Mesendoderm (in vitro differentiated cells): Measurements from ENCODE around the gene GTPBP2.

Experiments
- DNase-seq: peaks from one replicate; pipeline ENCODE4 v3.0.0; 2013
- H2AK5ac ChIP-seq: 2 replicates; pipeline ENCODE4 v1.6.1; 2013; ENCODE audit warnings: low read length, inconsistent platforms
- H2BK120ac ChIP-seq: 2 replicates; pipeline ENCODE4 v1.6.1; 2013; ENCODE audit warnings: low read depth, mild to moderate bottlenecking, low read length, moderate library complexity, mixed read lengths
- H2BK15ac ChIP-seq: replicated peaks from 2 replicates; pipeline ENCODE4 v1.6.1; 2013; ENCODE audit warnings: low read depth, mild to moderate bottlenecking, moderate library complexity
- H2BK5ac ChIP-seq: 2 replicates; pipeline ENCODE4 v1.6.1; 2013; ENCODE audit warnings: low read length, inconsistent platforms
- H3K18ac ChIP-seq: 2 replicates; pipeline ENCODE4 v1.6.1; 2013; ENCODE audit warnings: mild to moderate bottlenecking, low read length, mixed read lengths
- H3K23ac ChIP-seq: one replicate; pipeline ENCODE4 v1.6.1; 2013; ENCODE audit warnings: low read length
- H3K27ac ChIP-seq: 2 replicates; pipeline ENCODE4 v1.5.1; 2013; ENCODE audit warnings: low read depth, mild to moderate bottlenecking, inconsistent platforms, low read length, moderate library complexity
- H3K27me3 ChIP-seq: 2 replicates; pipeline ENCODE4 v1.6.1; 2013; ENCODE audit warnings: low read length, control low read depth, mild to moderate bottlenecking, inconsistent platforms; ENCODE audit not compliant: insufficient read depth, poor library complexity
- H3K36me3 ChIP-seq: 2 replicates; pipeline ENCODE4 v1.6.1; 2013; ENCODE audit warnings: low read length, inconsistent platforms; ENCODE audit not compliant: control insufficient read depth, insufficient read depth
- H3K4ac ChIP-seq: one replicate; pipeline ENCODE4 v1.6.1; 2013; ENCODE audit warnings: low read depth, mild to moderate bottlenecking, low read length, moderate library complexity
- H3K4me1 ChIP-seq: 2 replicates; pipeline ENCODE4 v1.6.1; 2013; ENCODE audit warnings: low read depth, low read length, inconsistent platforms; ENCODE audit not compliant: control insufficient read depth
- H3K4me2 ChIP-seq: 2 replicates; pipeline ENCODE4 v1.6.1; 2013; ENCODE audit warnings: low read length
- H3K4me3 ChIP-seq: 2 replicates; pipeline ENCODE4 v1.5.1; 2013; ENCODE audit warnings: mild to moderate bottlenecking, low read length
- H3K56ac ChIP-seq: one replicate; pipeline ENCODE4 v1.6.1; 2013; ENCODE audit warnings: low read length
- H3K79me1 ChIP-seq: 2 replicates; pipeline ENCODE4 v1.6.1; 2013; ENCODE audit warnings: low read length, inconsistent platforms
- H3K79me2 ChIP-seq: 2 replicates; pipeline ENCODE4 v1.6.1; 2013; ENCODE audit warnings: mild to moderate bottlenecking, low read length; ENCODE audit not compliant: control insufficient read depth, insufficient read depth
- H3K9ac ChIP-seq: 2 replicates; pipeline ENCODE4 v1.6.1; 2013; ENCODE audit warnings: low read length, inconsistent platforms
- H4K5ac ChIP-seq: one replicate; pipeline ENCODE4 v1.6.1; 2013; ENCODE audit warnings: low read length
- H4K8ac ChIP-seq: one replicate; pipeline ENCODE4 v1.6.1; 2013; ENCODE audit warnings: low read depth, mild to moderate bottlenecking, control low read depth, low read length, moderate library complexity
- WGBS: extraction: QIAGEN DNeasy Blood & Tissue Kit; methylation state at CpG from one replicate; pipeline ENCODE4 v1.1.7; 2013; ENCODE audit warnings: low lambda C conversion rate, missing lambda C conversion rate; ENCODE audit not compliant: insufficient coverage; ENCODE audit errors: extremely low coverage; 5-methylcytosine and 5-hydroxymethylcytosine counted together

Gene GTPBP2

GRCh38 chr6:43621836-43622180 is 7.3 kb downstream of the GTPBP2 start:
- H3K56ac ChIP-seq = no peak overlapping the region
- no peak overlapping the region for H2BK120ac ChIP-seq
- peaks cover 6% of the 10 kb centered on the region for H3K79me1 ChIP-seq
- H2BK15ac ChIP-seq = no peak overlapping the region
- no peak overlapping the region for H2AK5ac ChIP-seq
- peaks cover 1% of the 10 kb centered on the region for H3K79me2 ChIP-seq
- no peak overlapping the region for H3K27ac ChIP-seq
- H2BK5ac ChIP-seq = no peak overlapping the region
- H4K5ac ChIP-seq = no peak overlapping the region
- H3K9ac ChIP-seq = no peak overlapping the region
- peaks cover 35% of the 10 kb centered on the region for H3K36me3 ChIP-seq
- no peaks in the 10 kb centered on the region for H3K4me1 ChIP-seq
- DNase-seq = no peak
- H3K4ac ChIP-seq = no peak overlapping the region
- no peak overlapping the region for H3K23ac ChIP-seq
- H3K4me2 ChIP-seq = no peak overlapping the region
- no peak overlapping the region for H4K8ac ChIP-seq
- no peaks in the 10 kb centered on the region for H3K27me3 ChIP-seq
- WGBS = no CpG with 5 or more reads among the region's 10 CpGs
- no peak overlapping the region for H3K4me3 ChIP-seq
- H3K18ac ChIP-seq = no peak overlapping the region

GRCh38 chr6:43621078-43621835 is 7.8 kb downstream of the GTPBP2 start:
- peaks cover 35% of the 10 kb centered on the region for H3K36me3 ChIP-seq
- H2BK15ac ChIP-seq = no peak overlapping the region
- no peak overlapping the region for H2BK5ac ChIP-seq
- H3K79me2 ChIP-seq = no peaks in the 10 kb centered on the region
- H3K56ac ChIP-seq = no peak overlapping the region
- peaks cover 3% of the 10 kb centered on the region for H3K79me1 ChIP-seq
- H3K9ac ChIP-seq = no peak overlapping the region
- WGBS = no CpG with 5 or more reads among the region's 12 CpGs
- no peak overlapping the region for H4K8ac ChIP-seq
- no peak overlapping the region for H3K23ac ChIP-seq
- H3K4me1 ChIP-seq = no peaks in the 10 kb centered on the region
- no peak overlapping the region for H2AK5ac ChIP-seq
- no peak overlapping the region for H4K5ac ChIP-seq
- no peaks in the 10 kb centered on the region for H3K27me3 ChIP-seq
- no peak overlapping the region for H3K4me3 ChIP-seq
- no peak overlapping the region for H2BK120ac ChIP-seq
- no peak overlapping the region for H3K18ac ChIP-seq
- H3K4me2 ChIP-seq = no peak overlapping the region
- no peak overlapping the region for H3K27ac ChIP-seq
- H3K4ac ChIP-seq = no peak overlapping the region
- no peak for DNase-seq

- H2BK5ac ChIP-seq = no peak overlapping the region
- no peak overlapping the region for H3K56ac ChIP-seq
- H3K36me3 ChIP-seq = peaks cover 13% of the 10 kb centered on the region
- no peak overlapping the region for H3K23ac ChIP-seq
- no peak overlapping the region for H2BK15ac ChIP-seq
- H4K8ac ChIP-seq = no peak overlapping the region
- H3K4me1 ChIP-seq = no peaks in the 10 kb centered on the region
- H3K27ac ChIP-seq = no peak overlapping the region
- no peak for DNase-seq
- no peak overlapping the region for H3K4ac ChIP-seq
- H4K5ac ChIP-seq = no peak overlapping the region
- H2BK120ac ChIP-seq = no peak overlapping the region
- no CpG with 5 or more reads among the region's 9 CpGs for WGBS
- no peaks in the 10 kb centered on the region for H3K79me2 ChIP-seq
- H3K79me1 ChIP-seq = no peaks in the 10 kb centered on the region
- no peak overlapping the region for H3K9ac ChIP-seq
- H2AK5ac ChIP-seq = no peak overlapping the region
- no peak overlapping the region for H3K4me3 ChIP-seq
- no peak overlapping the region for H3K4me2 ChIP-seq
- no peaks in the 10 kb centered on the region for H3K27me3 ChIP-seq
- H3K18ac ChIP-seq = no peak overlapping the region
Observed at GRCh38 chr6:43616725-43617472, 12.2 kb downstream of the GTPBP2 start.

- no peak for DNase-seq
- Histone ChIP-seq H3K36me3 (peaks cover 4% of the 10 kb centered on the region), H4K8ac (no peak overlapping the region), H3K18ac (no peak overlapping the region), H2BK15ac (no peak overlapping the region), H3K56ac (no peak overlapping the region), H3K27me3 (no peaks in the 10 kb centered on the region), H3K4me2 (no peak overlapping the region), H3K4ac (no peak overlapping the region), H2BK5ac (no peak overlapping the region), H3K79me1 (no peaks in the 10 kb centered on the region), H3K27ac (no peak overlapping the region), H3K79me2 (no peaks in the 10 kb centered on the region), H2BK120ac (no peak overlapping the region), H3K4me3 (no peak overlapping the region), H4K5ac (no peak overlapping the region), H3K4me1 (no peaks in the 10 kb centered on the region), H2AK5ac (no peak overlapping the region), H3K9ac (no peak overlapping the region), H3K23ac (no peak overlapping the region)
- no CpG with 5 or more reads among the region's 3 CpGs for WGBS
Observed at GRCh38 chr6:43614396-43614730, 14.7 kb downstream of the GTPBP2 start.

GRCh38 chr6:43613721-43614395 is 15.2 kb downstream of the GTPBP2 start:
- no peak overlapping the region for H3K4me2 ChIP-seq
- no peak overlapping the region for H2BK5ac ChIP-seq
- no peak overlapping the region for H4K8ac ChIP-seq
- DNase-seq = no peak
- no peak overlapping the region for H3K18ac ChIP-seq
- peaks cover 4% of the 10 kb centered on the region for H3K36me3 ChIP-seq
- WGBS = no CpG with 5 or more reads among the region's 6 CpGs
- no peaks in the 10 kb centered on the region for H3K79me1 ChIP-seq
- no peak overlapping the region for H3K56ac ChIP-seq
- no peak overlapping the region for H4K5ac ChIP-seq
- no peak overlapping the region for H2BK15ac ChIP-seq
- no peak overlapping the region for H3K4me3 ChIP-seq
- no peaks in the 10 kb centered on the region for H3K79me2 ChIP-seq
- no peaks in the 10 kb centered on the region for H3K4me1 ChIP-seq
- H2AK5ac ChIP-seq = no peak overlapping the region
- no peak overlapping the region for H3K23ac ChIP-seq
- no peaks in the 10 kb centered on the region for H3K27me3 ChIP-seq
- H3K27ac ChIP-seq = no peak overlapping the region
- no peak overlapping the region for H2BK120ac ChIP-seq
- H3K9ac ChIP-seq = no peak overlapping the region
- H3K4ac ChIP-seq = no peak overlapping the region
